HG03175 (cell line): ENCODE measurements around the gene PDE3B.
A peak's percentile ranks its signal among the peaks of the same experiment; 100 is the strongest.
"Not testable (repeated sequence)": the region's sequence is repeated elsewhere in the genome, so short reads cannot be mapped to it uniquely, and the experiment has no call there.

Experiments
- ATAC-seq: cut with Tn5 transposase; IDR thresholded peaks from one replicate; pipeline ENCODE4 v1.9.1; 2021; ENCODE audit warnings: mild to moderate bottlenecking, moderate library complexity; ENCODE audit not compliant: unreplicated experiment

Gene PDE3B

GRCh38 chr11:14638561-14638960 is 5.0 kb upstream of the PDE3B start:
- no peak for ATAC-seq

GRCh38 chr11:14641801-14642200 is 1.8 kb upstream of the PDE3B start:
- no peak for ATAC-seq

GRCh38 chr11:14642453-14642852 is 1.2 kb upstream of the PDE3B start:
- ATAC-seq: no peak

GRCh38 chr11:14642873-14643696 is 519 bp upstream of the PDE3B start:
- ATAC-seq: no peak

GRCh38 chr11:14644226-14645014 is 816 bp downstream of the PDE3B start:
- ATAC-seq: peak; percentile 52

GRCh38 chr11:14645015-14645912 is 1.7 kb downstream of the PDE3B start:
- ATAC-seq: no peak

GRCh38 chr11:14645985-14646900 is 2.6 kb downstream of the PDE3B start:
- ATAC-seq: no peak

GRCh38 chr11:14650064-14650463 is 6.5 kb downstream of the PDE3B start:
- no peak for ATAC-seq

GRCh38 chr11:14653090-14653489 is 9.5 kb downstream of the PDE3B start:
- ATAC-seq: no peak

GRCh38 chr11:14655435-14655834 is 11.8 kb downstream of the PDE3B start:
- ATAC-seq: no peak

- ATAC-seq: no peak
Observed at GRCh38 chr11:14656536-14657457, 13.2 kb downstream of the PDE3B start.

- no peak for ATAC-seq
Observed at GRCh38 chr11:14657841-14658240, 14.2 kb downstream of the PDE3B start.

GRCh38 chr11:14664926-14665325 is 21.3 kb downstream of the PDE3B start:
- not testable (repeated sequence) for ATAC-seq

- not testable (repeated sequence) for ATAC-seq
Observed at GRCh38 chr11:14667329-14667728, 23.7 kb downstream of the PDE3B start.

- no peak for ATAC-seq
Observed at GRCh38 chr11:14668731-14669301, 25.2 kb downstream of the PDE3B start.

- no peak for ATAC-seq
Observed at GRCh38 chr11:14669499-14669898, 25.9 kb downstream of the PDE3B start.

GRCh38 chr11:14669958-14670357 is 26.4 kb downstream of the PDE3B start:
- ATAC-seq: no peak

- no peak for ATAC-seq
Observed at GRCh38 chr11:14672635-14673034, 29.0 kb downstream of the PDE3B start.

- ATAC-seq: no peak
Observed at GRCh38 chr11:14673421-14673820, 29.8 kb downstream of the PDE3B start.
